Omental fat pad (tissue), 4 donors: ENCODE measurements around the gene MRC2. TPM values are rescaled to one million over a fixed set of nuclear protein-coding genes. Genes with fewer than 3 reads are reported as not detected.

ENCODE experiments used
- ATAC-seq: fragments of 150-250 bp; one replicate; pipeline ENCODE4 v1.9.1; 2016; ENCODE audit warnings: mild to moderate bottlenecking, moderate library complexity; ENCODE audit not compliant: low FRiP score
- DNase-seq: peaks from one replicate; pipeline ENCODE4 v3.0.0-alpha.2; 2019; ENCODE audit warnings: low spot score
- CTCF ChIP-seq, 3 donors: fragments of 450-650 bp; IDR thresholded peaks; one replicate each; pipeline ENCODE4 v1.5.1; 2016 to 2017; ENCODE audit warnings: antibody characterized with exemption in 3 of 3, mild to moderate bottlenecking in 3 of 3, moderate library complexity in 2 of 3
- total RNA-seq, 4 donors: library from RNA; depleted of rRNA; stranded (reverse); fragments of >200 nt; gene quantifications; one replicate each; pipeline ENCODE4 v1.1.0, GENCODE V29; 2016

The MRC2 gene
- total RNA-seq, 4 donors from 2014 or later: 21.3 to 82.4 (median 30.8) TPM

- no peak for TF ChIP-seq CTCF (IDR thresholded peaks at IDR 0.05)
- DNase-seq: no peak
- ATAC-seq: no peak
These were observed 49.6 kb downstream of the MRC2 start for GRCh38 chr17:62676952-62677596.

GRCh38 chr17:62678214-62678919 lies 50.9 kb downstream of the MRC2 start:
- TF ChIP-seq CTCF (IDR thresholded peaks at IDR 0.05): no peak
- ATAC-seq (no peak), DNase-seq (no peak)

- no peak for DNase-seq
- no peak for ATAC-seq
- TF ChIP-seq CTCF (IDR thresholded peaks at IDR 0.05): no peak
These were observed 52.5 kb downstream of the MRC2 start for GRCh38 chr17:62679866-62680377.

- no peak for TF ChIP-seq CTCF (IDR thresholded peaks at IDR 0.05)
- no peak for DNase-seq
- no peak for ATAC-seq
These were observed 53.1 kb downstream of the MRC2 start for GRCh38 chr17:62680541-62681052.

- no peak for DNase-seq
- TF ChIP-seq CTCF (IDR thresholded peaks at IDR 0.05): no peak
- ATAC-seq: no peak
These were observed 53.8 kb downstream of the MRC2 start for GRCh38 chr17:62681061-62681938.

- DNase-seq (no peak), ATAC-seq (no peak)
- no peak for TF ChIP-seq CTCF (IDR thresholded peaks at IDR 0.05)
These were observed 54.5 kb downstream of the MRC2 start for GRCh38 chr17:62681939-62682381.
